ENCODE data around the gene COL19A1.

COL19A1 gene

DNA sequence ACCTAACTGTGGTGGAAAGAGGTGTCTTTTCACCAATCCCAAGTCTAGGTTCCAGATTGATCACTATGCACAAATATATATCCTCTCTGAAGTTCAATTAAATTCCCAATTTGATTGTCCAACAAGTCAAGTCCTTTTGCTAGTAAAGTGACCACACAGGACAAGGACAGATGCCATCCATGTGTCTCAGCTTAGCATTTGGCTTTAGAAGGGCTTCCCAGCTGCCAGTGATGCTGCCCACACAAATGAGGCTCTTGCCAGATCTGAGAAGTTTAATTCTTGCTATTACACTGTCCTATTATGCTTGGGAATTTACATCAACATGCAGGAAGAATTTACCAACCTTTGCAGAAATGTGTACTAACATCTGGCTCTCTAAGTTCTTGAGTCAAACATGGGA, 328.1 kb downstream of the COL19A1 start:
- TF ChIP-seq EZH2phosphoT487 (IDR thresholded peaks at IDR 0.05; ENCODE audit: low read depth) (no peak), CTCF (IDR thresholded peaks at IDR 0.05; ENCODE audit: low read depth, low read length) (no peak)
- Histone ChIP-seq H3K9ac (ENCODE audit: low read length) (no peak overlapping the region), H3K9me3 (ENCODE audit: insufficient read depth, low read length) (no peaks in the 10 kb centered on the region), H4K20me1 (ENCODE audit: insufficient read depth, low read length) (no peaks in the 10 kb centered on the region), H3K79me2 (ENCODE audit: low read length) (no peaks in the 10 kb centered on the region), H3K4me1 (ENCODE audit: low read length) (no peaks in the 10 kb centered on the region), H2AFZ (ENCODE audit: low read depth, low read length) (no peak overlapping the region), H3K4me3 (ENCODE audit: low read length) (no peak overlapping the region), H3K27me3 (ENCODE audit: low read depth, low read length) (no peaks in the 10 kb centered on the region), H3K36me3 (replicated peaks; ENCODE audit: low read depth, low read length) (no peaks in the 10 kb centered on the region), H3K4me2 (ENCODE audit: low read length) (no peak overlapping the region), H3K27ac (ENCODE audit: low read length) (no peak overlapping the region)

GRCh38 chr6:70196531-70196930, 330.2 kb downstream of the COL19A1 start:
- Histone ChIP-seq H3K9ac (ENCODE audit: low read length) (no peak overlapping the region), H3K9me3 (ENCODE audit: insufficient read depth, low read length) (no peaks in the 10 kb centered on the region), H3K4me1 (ENCODE audit: low read length) (no peaks in the 10 kb centered on the region), H3K36me3 (replicated peaks; ENCODE audit: low read depth, low read length) (no peaks in the 10 kb centered on the region), H4K20me1 (ENCODE audit: insufficient read depth, low read length) (no peaks in the 10 kb centered on the region), H3K27ac (ENCODE audit: low read length) (no peak overlapping the region), H3K4me2 (ENCODE audit: low read length) (no peak overlapping the region), H2AFZ (ENCODE audit: low read depth, low read length) (no peak overlapping the region), H3K4me3 (ENCODE audit: low read length) (no peak overlapping the region), H3K27me3 (ENCODE audit: low read depth, low read length) (no peaks in the 10 kb centered on the region), H3K79me2 (ENCODE audit: low read length) (no peaks in the 10 kb centered on the region)
- TF ChIP-seq EZH2phosphoT487 (IDR thresholded peaks at IDR 0.05; ENCODE audit: low read depth) (no peak), CTCF (IDR thresholded peaks at IDR 0.05; ENCODE audit: low read depth, low read length) (no peak)

DNA sequence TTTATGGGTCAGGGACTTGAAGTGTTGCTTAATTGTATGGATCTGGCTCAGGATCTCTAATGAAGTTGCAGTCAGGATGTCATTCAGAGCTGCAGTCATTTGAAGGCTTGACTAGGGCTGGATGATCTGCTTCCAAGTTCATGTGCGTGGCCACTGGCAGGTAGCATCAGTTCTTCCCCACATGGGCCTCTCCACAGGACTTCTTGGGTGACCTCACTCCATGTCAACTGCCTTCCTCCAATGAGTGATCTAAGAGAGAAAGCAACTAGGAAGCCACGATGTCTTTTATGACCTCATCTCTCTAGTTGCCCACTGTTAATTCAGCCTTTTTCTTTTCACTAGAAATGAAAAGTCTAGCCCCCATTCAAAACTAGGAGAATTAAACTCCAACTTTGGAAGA, 332.4 kb downstream of the COL19A1 start:
- Histone ChIP-seq H3K9me3 (ENCODE audit: insufficient read depth, low read length) (no peaks in the 10 kb centered on the region), H4K20me1 (ENCODE audit: insufficient read depth, low read length) (no peaks in the 10 kb centered on the region), H3K4me1 (ENCODE audit: low read length) (peaks cover 11% of the 10 kb centered on the region), H3K4me3 (ENCODE audit: low read length) (no peak overlapping the region), H3K9ac (ENCODE audit: low read length) (no peak overlapping the region), H3K79me2 (ENCODE audit: low read length) (no peaks in the 10 kb centered on the region), H3K4me2 (ENCODE audit: low read length) (no peak overlapping the region), H3K36me3 (replicated peaks; ENCODE audit: low read depth, low read length) (no peaks in the 10 kb centered on the region), H3K27me3 (ENCODE audit: low read depth, low read length) (no peaks in the 10 kb centered on the region), H3K27ac (ENCODE audit: low read length) (no peak overlapping the region), H2AFZ (ENCODE audit: low read depth, low read length) (no peak overlapping the region)
- TF ChIP-seq CTCF (IDR thresholded peaks at IDR 0.05; ENCODE audit: low read depth, low read length) = no peak
- no peak for TF ChIP-seq EZH2phosphoT487 (IDR thresholded peaks at IDR 0.05; ENCODE audit: low read depth)

DNA sequence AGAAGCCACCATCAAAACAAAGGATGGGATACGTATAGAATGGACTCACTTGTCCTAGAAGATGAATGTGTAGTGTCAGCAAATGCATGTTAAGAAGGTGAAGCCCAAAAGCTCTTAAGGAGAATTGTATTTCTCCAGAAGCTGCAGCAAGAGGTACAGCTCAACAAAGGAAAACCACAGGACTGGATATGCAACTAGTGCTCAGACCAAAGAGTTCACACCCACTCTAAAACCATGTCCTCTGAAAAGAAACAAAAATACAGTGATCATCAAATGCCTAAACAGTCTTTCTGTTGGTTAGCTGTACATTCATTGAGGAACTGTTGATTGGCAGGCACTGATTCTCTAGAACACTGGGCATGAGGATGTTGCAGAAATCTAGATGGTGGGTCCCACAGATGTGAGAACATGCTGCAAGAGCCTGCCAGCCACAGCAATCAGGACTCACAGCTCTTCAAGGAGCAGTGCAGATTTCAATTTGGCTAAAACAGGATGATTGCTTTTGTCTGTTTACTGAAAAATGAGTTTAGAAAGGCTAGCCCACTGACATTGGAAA, 342.0 kb downstream of the COL19A1 start:
- Histone ChIP-seq H4K20me1 (ENCODE audit: insufficient read depth, low read length) (no peaks in the 10 kb centered on the region), H3K79me2 (ENCODE audit: low read length) (no peaks in the 10 kb centered on the region), H2AFZ (ENCODE audit: low read depth, low read length) (no peak overlapping the region), H3K36me3 (replicated peaks; ENCODE audit: low read depth, low read length) (no peaks in the 10 kb centered on the region), H3K9me3 (ENCODE audit: insufficient read depth, low read length) (no peaks in the 10 kb centered on the region), H3K27ac (ENCODE audit: low read length) (no peak overlapping the region), H3K4me1 (ENCODE audit: low read length) (no peaks in the 10 kb centered on the region), H3K9ac (ENCODE audit: low read length) (no peak overlapping the region), H3K27me3 (ENCODE audit: low read depth, low read length) (no peaks in the 10 kb centered on the region), H3K4me3 (ENCODE audit: low read length) (no peak overlapping the region), H3K4me2 (ENCODE audit: low read length) (no peak overlapping the region)
- TF ChIP-seq CTCF (IDR thresholded peaks at IDR 0.05; ENCODE audit: low read depth, low read length) = no peak
- TF ChIP-seq EZH2phosphoT487 (IDR thresholded peaks at IDR 0.05; ENCODE audit: low read depth) = no peak

Data from OCI-LY3 (cell line).